ENCODE results near the gene PRKCH. TPM values are rescaled to one million over a fixed set of nuclear protein-coding genes. Genes with fewer than 3 reads are reported as not detected.

Gene PRKCH
- total and polyA plus RNA-seq, 2 of the 13 experiments (the other 11 are each of a cell fraction or from before 2014, with no cell fraction given) = 0.48 to 1.3 TPM

DNA sequence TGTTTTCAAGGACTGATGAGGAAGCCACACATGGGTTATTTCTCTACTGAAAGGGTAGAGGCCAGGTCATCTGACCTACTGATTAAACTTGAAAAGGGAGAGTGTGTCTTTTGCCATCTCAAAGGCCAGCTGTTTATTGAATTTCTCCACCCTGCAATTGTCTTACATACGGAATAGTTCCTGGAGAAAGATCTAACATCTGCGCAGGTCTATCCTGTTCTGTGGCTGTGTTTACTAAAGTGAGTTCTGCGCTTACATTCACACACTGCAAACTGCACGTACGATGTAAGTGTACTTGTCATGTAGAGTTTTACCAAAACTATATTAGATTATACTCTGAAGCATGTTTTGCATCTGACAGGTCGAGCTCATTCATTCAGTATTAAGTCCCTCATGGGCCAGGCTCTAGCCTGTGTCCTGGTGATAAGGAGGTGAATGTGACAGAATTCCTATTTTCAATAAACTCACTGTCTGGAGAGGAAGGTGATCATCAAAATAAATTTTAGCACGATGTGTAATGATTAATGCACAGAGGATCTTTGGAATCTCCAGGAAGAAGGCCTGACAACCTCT lies 96.6 kb downstream of the PRKCH start (continued):
- TF ChIP-seq, protein P1, sequence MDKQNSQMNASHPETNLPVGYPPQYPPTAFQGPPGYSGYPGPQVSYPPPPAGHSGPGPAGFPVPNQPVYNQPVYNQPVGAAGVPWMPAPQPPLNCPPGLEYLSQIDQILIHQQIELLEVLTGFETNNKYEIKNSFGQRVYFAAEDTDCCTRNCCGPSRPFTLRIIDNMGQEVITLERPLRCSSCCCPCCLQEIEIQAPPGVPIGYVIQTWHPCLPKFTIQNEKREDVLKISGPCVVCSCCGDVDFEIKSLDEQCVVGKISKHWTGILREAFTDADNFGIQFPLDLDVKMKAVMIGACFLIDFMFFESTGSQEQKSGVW (CRISPR knock-in tag; IDR thresholded peaks at IDR 0.05; ENCODE audit: borderline replicate concordance) = no peak
- TF ChIP-seq RFXAP (CRISPR knock-in tag; IDR thresholded peaks at IDR 0.05; ENCODE audit: borderline replicate concordance) = no peak
- TF ChIP-seq, protein P2, sequence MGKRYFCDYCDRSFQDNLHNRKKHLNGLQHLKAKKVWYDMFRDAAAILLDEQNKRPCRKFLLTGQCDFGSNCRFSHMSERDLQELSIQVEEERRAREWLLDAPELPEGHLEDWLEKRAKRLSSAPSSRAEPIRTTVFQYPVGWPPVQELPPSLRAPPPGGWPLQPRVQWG (CRISPR knock-in tag; IDR thresholded peaks at IDR 0.05; ENCODE audit: borderline replicate concordance, low read depth) = no peak
- TF ChIP-seq AGO2 (optimal IDR thresholded peaks at IDR 0.05; ENCODE audit: low read depth, low read length) = no peak
- no peak for TF ChIP-seq SRSF1 (optimal IDR thresholded peaks at IDR 0.05; ENCODE audit: low read depth, low read length)
- TF ChIP-seq RXRB (CRISPR knock-in tag; IDR thresholded peaks at IDR 0.05; ENCODE audit: borderline replicate concordance) = no peak
- no peak for TF ChIP-seq ZC3H4 (CRISPR knock-in tag; IDR thresholded peaks at IDR 0.05; ENCODE audit: borderline replicate concordance)
- TF ChIP-seq, protein P3, sequence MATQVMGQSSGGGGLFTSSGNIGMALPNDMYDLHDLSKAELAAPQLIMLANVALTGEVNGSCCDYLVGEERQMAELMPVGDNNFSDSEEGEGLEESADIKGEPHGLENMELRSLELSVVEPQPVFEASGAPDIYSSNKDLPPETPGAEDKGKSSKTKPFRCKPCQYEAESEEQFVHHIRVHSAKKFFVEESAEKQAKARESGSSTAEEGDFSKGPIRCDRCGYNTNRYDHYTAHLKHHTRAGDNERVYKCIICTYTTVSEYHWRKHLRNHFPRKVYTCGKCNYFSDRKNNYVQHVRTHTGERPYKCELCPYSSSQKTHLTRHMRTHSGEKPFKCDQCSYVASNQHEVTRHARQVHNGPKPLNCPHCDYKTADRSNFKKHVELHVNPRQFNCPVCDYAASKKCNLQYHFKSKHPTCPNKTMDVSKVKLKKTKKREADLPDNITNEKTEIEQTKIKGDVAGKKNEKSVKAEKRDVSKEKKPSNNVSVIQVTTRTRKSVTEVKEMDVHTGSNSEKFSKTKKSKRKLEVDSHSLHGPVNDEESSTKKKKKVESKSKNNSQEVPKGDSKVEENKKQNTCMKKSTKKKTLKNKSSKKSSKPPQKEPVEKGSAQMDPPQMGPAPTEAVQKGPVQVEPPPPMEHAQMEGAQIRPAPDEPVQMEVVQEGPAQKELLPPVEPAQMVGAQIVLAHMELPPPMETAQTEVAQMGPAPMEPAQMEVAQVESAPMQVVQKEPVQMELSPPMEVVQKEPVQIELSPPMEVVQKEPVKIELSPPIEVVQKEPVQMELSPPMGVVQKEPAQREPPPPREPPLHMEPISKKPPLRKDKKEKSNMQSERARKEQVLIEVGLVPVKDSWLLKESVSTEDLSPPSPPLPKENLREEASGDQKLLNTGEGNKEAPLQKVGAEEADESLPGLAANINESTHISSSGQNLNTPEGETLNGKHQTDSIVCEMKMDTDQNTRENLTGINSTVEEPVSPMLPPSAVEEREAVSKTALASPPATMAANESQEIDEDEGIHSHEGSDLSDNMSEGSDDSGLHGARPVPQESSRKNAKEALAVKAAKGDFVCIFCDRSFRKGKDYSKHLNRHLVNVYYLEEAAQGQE (IDR thresholded peaks at IDR 0.05; ENCODE audit: borderline replicate concordance in 1 of 2, low read depth in 1 of 2, low read length in 2 of 2) = no peak
